GM11168 (cell line): ENCODE measurements around the gene IRS1.

Source experiments
- in situ Hi-C: fragments of 300-500 bp; cut with MboI; formaldehyde crosslinking; loops from one replicate; pipeline ENCODE4 v1.12.0; 2022; ENCODE audit warnings: low sequenced_read_pairs; ENCODE audit not compliant: unreplicated experiment

The IRS1 gene

DNA sequence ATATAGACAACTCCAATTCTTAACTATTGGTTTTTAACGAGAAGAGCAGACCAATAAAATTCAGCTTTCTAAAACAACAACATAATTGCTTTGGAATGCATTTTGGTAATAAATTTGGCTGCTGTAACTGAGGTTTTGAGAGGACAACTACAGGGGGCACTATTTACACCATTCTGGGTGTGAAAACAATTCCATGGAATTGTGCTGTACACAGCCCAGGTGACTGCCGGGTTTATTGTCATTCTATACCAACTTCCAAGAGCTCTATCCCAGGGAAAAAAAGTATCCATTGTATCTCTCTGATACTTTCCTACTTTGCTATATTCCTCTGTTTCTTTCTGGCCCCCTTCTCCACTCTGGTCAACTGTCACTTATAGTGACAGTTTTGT is 38.4 kb downstream of the IRS1 start:
- in situ Hi-C loops: no loop called here

DNA sequence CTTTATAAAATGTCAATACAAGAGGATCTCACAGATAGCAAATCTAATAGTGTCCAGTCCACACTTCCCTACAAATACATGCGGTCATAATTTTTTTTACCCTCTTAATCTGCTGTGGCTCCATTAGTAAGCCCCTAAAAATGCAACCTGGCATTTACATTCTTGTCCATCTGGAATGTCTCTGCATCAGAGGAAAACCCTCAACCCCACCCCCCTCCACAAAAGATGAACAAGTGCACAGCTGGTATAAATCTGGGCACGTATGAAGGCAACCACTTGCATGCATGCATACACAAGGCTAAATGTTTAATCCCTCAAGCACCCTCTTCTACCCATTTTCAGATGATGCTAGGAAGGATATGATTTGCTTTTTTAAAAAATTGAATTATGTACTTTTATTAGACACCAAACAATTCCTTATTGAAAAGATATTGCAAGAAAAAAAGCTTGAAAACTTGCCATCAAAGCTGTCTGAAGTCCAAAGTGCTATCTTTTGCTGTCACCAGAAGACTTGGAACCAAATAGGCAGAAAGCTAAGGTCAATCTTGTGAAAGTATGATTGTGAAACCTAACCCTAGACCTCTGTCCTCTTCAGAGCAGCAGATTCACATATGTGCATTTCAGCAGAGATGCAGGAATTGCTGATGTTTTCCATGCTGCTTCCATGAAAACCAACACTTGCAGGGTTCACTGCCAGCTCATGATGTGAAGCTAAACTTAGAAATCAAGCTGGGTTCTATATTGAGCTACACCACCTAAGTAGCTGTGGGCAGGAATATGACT is 39.0 kb downstream of the IRS1 start:
- in situ Hi-C loops: no loop called here

DNA sequence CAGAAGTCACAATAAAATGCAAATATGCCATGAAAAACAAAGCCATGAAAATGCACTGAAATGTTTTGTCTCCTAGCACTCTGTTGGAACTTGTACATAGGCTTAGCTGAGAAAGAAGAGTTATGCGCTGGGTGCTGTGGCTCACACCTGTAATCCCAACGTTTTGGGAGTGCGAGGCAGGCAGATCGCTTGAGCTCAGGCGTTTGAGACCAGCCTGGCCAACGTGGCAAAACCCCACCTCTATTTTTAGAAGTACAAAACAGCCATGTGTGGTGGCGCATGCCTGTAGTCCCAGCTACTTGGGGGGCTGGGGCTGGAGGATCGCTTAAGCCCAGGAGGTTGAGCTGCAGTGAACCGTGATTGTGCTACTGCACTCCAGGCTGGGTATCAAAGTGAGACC is 39.9 kb downstream of the IRS1 start:
- in situ Hi-C loops: no loop called here

DNA sequence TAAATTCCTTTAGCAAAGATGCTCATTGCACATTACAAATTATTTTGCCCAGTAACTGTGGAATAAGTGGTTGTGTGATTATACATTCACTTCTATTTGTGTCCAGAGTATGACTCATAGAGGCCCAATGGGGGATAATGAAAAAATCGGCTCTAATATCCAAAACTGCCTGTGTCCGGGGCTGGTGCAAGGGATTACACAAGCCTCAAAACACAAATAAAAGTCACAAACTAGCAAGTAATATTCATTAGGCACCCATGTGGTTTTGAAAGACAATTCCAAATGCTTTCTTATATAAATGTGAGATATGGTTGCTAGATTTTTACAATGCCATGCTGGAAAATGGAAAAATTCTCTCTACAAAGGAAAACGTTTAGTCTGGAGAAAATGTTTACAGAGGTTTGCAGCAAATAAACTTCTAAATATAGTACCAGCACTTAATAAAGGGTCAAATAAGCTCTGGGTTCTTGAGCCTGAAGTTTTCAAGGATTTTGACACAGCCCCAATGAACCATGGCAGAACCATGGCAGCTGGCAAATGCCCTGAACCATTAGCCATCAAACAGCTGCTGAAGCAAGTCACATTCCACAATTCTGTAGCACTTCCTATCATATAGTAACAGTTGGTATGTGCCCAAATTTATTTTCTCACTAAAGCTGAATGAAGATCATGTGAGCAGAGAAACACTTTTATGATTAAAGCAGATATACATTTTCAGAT is 40.5 kb downstream of the IRS1 start:
- in situ Hi-C loops: no loop called here

DNA sequence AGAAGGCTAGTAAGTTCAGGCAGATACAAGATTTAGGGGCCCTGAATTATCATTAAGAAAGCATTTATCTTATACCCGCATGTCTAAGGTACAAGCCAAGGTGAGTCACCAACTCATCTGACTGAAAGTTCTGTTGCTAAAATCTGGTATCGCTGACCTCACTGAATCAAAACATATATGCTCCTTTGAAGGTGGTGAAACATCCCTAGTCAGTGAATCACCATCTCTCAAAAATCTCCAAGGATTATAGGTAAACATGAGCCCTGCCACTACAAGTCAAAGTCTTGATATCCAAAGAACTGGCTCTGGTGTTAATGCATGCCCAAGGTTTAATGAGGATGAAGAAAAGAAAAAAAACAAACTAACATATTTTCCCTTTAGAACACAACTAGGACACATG is 43.5 kb downstream of the IRS1 start:
- in situ Hi-C loops: no loop called here

DNA sequence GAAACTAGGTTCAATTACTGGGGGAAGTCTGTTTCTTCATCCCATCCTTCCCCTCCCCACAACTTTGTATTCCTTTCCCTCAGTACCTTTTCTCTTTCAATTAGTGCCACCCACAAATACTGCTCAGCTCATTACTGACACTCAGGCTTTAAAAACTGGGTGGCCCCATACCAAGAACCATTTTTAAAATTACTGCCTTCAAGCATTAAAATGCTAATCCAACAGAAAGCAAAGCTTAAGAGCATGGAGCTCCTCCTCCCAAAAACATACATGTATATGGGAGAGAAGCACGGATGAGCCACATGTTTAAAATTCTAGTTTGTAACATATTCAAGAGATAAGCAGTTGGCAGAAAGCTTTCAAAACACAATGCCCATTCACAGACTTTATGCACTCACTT is 44.0 kb downstream of the IRS1 start:
- in situ Hi-C loops: no loop called here

DNA sequence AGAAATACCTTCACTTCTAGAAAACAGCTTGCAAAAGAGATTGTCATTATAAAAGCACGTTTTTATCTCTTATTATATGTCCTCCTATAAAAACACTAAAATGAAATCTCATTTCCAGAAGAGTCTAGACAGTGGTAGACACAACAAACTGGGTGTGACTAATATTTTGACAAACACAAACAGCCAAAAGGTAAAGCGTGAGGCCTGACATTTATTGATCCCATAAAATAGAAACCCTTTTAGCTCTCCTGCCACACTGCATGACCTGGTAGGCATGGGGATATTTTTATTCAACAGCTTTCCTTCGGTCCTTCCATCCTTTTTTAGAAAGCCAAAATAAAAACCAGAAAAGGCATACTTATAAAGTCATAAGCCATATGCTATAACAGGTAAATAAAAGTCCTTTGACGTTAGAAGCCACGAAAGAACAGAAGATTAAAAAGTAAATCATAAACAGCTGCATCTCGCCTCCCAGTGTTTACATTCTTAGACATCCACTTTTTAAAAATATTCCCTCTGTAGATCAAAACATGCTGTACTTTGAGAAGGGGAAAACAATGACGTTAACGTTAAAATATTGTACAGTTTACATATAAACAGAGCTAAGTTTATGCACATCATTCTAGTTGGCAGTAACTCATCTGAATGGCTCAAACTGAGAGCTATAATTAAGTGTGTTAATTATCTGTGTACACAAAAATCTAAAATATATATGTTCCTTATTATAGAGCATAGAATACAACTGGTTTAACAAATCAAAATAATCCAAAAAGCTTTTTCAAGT is 44.6 kb downstream of the IRS1 start:
- in situ Hi-C loops: no loop called here

DNA sequence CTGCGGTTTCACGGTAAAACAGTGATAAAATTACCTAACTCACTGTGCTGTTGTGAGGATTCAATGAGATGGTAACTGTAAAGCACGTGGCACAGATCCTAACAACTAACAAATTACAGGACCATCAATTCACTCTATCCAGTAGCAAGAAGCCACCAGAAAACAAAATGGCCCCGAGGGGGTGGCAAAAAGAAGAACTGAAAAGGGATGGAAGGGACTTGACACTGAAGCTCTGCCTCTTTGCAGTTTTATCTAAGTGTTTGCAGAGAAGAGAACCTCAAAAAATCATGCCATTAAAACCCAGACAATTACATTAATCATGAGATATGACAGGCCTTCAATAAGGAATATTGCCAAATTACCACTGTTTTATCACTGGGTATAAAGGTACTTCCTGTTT is 46.7 kb downstream of the IRS1 start:
- in situ Hi-C loops: no loop called here

DNA sequence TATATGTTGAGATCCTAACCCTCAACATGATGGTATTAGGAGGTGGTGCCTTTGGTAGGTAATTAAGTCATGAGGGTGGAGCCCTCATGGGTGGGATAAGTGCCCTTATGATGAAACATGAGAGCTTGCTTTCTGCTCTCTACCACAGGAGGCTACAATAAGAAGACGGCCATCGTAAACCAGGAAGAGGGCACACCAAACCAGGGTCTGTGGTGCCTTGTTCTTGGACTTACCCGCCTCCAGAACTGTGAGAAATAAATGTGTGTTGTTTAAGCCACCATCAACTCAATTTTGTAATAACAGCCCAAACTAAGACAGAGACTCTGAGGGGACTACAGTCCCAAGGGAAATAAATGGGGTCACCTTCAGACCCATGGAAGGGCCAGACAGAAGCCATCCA is 52.3 kb downstream of the IRS1 start:
- in situ Hi-C loops: no loop called here

DNA sequence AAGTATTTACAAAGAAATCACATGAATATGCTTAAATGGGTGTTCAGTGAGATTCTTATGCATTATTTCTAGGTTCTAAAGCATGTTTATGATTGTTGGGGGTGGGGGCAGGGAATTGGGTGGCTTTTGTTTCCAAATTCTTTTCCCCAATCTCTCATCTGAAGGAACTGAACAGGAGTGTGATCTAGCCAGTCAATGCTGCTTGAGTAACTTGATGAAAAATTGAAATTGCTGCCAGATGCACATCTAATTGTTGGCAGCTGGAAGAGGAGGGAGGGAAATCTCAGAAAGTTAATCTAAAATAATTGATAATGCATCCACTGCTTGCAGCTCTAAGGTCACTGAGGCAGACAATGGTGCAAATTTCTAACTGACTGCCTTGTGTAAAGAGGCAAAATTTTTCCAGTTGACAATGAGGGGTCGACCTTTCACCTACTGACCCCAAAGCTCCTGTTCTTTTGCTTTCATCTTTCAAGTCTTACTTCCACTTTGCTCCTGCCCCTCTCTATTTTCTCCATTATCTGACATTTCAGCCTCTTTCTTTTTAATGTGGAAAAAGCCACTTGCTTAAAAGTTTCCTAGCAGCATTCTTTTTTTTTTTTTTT is 53.3 kb downstream of the IRS1 start:
- in situ Hi-C loops: no loop called here

DNA sequence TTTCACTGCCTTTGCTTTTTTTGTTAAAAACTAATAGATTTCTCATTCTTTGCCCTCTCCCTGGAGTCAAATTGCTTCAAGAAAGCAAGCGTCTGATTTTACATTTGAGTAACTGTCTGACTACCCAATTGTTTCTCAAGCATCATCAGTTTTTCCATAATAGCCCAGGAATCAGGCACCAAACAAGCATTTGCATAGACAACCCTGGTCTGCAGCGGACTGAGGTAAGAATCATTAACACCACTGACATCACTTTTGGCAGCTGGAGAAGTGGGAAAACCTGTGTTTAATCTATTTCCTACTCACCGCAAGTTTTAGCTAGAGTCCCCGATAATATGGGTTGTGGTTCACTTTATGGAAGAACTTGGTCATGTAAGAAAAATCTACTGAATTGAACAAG is 55.7 kb downstream of the IRS1 start:
- in situ Hi-C loops: no loop called here

DNA sequence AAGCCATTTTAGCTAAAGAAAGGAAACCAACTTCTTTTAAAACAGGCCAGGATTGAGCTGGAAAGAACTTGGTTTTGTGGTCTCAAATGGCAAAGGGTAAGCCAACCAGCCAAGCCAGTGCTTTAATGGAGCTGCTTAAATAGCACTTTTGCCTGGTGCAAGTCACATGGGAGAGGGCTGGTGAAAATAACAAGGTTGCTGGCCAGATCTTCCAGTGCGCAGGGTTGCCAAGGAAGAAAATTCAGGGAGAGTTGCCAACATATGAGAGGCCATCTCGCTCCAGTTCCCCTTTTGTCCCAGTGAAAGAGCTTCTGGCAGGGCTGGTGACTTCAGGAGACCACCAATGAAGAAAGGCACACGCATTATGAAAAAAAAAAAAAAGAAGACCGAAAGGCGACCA is 57.3 kb downstream of the IRS1 start:
- in situ Hi-C loops: no loop called here

DNA sequence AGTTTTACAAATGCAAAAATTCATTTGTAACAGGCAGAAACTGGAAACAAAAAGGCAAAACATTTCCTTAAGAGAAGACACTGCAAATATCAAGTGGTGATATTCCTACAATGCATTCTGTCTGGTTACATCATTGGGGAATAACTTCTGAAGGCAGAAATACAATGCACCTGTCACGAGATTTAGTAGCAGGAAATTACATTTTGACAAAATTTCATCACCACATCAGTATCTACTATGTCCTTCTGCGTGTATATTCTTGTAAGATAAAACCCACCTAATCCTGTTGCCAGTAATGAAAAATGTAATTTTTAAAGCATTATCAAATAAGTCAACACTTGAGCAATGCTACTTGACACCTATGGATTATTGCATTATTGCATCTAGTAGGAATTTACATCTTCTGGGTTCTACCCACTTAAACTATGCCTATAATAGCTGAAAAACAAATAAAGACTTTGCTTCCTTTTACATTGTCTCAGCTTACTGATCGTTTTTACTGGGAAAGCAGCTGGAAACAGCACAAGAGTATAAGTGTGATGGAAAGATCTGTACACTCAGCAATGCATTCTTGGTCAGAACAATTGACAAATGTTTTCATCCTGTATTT is 59.5 kb downstream of the IRS1 start:
- in situ Hi-C loops: no loop called here

DNA sequence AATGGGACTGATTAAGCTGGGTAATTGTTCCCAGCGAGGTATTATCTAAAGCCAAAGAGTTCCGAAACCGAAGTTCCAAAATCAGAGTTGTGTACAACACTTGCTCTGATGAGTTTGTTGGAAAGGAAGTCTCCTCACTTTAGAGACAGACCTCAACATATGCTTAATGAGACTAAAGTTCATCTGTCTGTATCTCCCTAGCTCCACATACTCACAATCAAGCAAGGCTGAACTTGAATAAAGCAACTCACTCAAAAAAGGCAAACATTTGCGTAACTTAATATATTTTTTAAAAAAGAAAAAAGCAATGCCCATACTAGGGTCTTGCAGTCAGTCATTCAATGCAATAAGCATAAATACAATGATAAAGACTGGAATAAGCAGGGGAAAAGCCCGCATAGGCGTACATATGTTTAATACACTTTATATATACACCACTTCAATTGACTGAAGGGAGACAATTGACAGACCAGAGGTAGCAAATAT is 60.0 kb downstream of the IRS1 start:
- in situ Hi-C loops: no loop called here

DNA sequence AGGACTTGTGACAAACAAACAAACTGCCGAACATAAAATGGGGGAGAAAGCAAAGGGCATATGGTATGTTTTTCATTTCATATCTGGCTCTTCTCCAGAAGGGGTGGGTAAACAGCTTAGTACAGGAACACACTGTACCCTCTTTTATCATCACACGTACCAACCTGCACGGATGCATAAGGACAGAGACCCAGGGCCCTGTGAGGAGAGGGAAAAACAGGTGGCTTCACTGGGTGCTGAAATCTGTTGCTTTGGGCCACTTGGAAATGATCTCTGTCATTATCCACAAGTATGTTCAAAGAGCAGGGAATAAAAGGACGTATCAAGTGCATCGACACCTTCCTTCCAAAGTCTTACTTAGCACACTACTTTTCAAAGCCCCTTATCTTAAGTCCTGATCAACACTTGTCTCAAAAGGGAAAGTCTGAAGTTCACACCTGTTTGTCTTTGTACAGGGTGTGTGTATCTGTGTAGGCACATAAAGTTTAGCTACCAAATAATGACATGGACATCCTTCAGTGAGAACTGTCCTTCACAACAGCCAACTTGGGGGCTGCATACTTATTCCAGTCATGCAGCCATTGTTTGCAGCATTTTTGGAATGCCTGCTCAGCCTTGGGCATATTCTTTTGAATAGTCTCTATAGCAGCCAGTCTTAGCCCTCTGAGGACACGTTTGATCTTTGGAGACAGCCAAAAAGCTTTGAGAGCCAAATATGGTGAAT is 60.6 kb downstream of the IRS1 start:
- in situ Hi-C loops: no loop called here

DNA sequence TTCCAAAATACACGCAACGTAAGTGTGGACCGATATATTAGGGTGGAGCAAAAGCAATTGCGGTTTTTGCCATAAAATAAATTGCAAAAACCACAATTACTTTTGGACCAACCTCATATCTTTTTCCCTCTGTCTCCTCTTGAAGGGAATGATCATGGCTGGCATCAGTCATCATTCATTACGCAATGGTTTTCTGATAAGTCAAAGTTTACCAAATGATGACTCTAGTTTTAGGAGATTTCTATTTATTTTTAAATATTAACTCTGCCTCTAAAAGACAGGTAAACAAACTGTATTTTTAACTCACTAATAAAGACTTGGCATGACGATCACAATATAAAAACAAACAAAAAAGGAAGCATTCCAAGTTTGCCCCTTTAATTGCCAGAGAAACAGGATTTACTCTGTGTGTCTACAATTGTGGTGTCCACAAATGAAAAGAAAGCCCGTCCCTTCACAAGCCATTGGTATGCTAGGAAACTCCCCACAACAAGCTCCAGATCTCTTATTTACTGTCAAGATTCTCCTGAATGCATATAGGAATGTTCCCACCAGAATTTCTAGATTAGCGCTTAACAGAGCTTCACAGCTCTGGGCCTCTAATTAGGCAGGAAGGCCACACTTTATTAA is 61.3 kb downstream of the IRS1 start:
- in situ Hi-C loops: no loop called here

DNA sequence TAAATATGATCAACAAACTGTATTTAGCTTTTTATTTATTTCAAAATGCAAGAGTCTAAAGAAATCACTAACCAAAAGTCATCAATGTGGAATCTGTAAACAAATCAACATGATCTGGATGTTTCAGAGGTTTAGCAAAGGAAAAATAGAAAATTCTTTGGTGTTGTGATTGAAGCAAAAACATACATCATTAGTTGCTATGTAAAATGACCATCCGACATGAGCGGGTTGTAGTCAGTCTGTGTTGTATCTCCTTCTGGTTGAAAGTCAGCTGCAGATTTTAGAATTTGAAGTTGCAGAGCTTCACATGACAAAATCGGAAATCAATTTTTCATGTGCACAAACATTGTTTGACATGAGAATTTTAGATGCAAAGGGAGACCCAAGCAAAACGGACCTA is 63.2 kb downstream of the IRS1 start:
- in situ Hi-C loops: no loop called here

DNA sequence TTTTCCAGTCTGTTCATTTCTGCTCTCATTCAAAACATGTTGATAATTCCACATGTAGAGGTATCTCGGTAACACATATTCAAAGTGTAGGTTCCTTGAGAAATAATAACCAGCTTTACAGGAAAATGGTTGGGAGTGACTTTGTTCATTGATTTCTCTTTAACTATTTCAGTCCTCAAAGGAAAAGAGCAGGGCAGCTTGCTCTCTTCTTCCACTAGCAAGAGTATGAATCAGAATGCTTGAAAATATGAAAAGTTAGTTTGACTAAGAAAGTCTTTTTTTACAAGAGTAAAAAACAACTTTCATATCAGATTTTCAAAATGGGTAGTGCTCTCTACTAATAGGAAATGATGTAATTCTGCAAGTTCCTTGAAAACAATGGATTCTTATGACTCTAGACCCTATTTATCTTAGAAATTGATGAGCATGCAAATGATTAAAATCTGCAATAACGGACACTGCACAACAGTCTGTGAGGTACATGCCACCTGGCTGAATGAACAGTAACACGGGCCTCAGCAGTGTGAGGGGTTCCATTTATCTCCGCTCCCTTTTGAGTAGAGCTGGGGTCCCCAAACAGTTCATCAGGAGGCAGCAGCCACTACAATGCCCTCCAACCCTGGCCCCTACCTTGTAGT is 65.6 kb downstream of the IRS1 start:
- in situ Hi-C loops: no loop called here
